Kidney (tissue), 14 donors: ENCODE measurements around the gene DONSON. TPM values are rescaled to one million over a fixed set of nuclear protein-coding genes. Genes with fewer than 3 reads are reported as not detected.
"Not testable (repeated sequence)": the region's sequence is repeated elsewhere in the genome, so short reads cannot be mapped to it uniquely, and the experiment has no call there.

ENCODE experiments used
- DNase-seq, 5 donors: peaks; one replicate each; pipeline ENCODE4 v3.0.0-alpha.2; 2013 to 2020
- FAIRE-seq: peaks from 2 replicates; lab custom pipeline; 2012; peaks lifted over from hg19 to GRCh38; lab: Jason Lieb, UNC
- H3K27ac ChIP-seq, 2 donors: one replicate each; pipeline ENCODE4 v1.7.0; 2013; ENCODE audit warnings: low read depth in 2 of 2, low read length in 2 of 2, inconsistent platforms in 1 of 2
- H3K27me3 ChIP-seq: one replicate; pipeline ENCODE4 v1.7.1; 2013; ENCODE audit warnings: low read length, inconsistent platforms; ENCODE audit not compliant: control insufficient read depth, insufficient read depth
- H3K36me3 ChIP-seq, 3 donors: one replicate each; pipeline versions ENCODE4 v1.7.0 to v1.7.1; 2013; ENCODE audit warnings: low read length in 3 of 3, control low read depth in 1 of 3, inconsistent platforms in 1 of 3; ENCODE audit not compliant: insufficient read depth in 3 of 3, control insufficient read depth in 2 of 3
- H3K4me1 ChIP-seq, 3 donors: one replicate each; pipeline versions ENCODE4 v1.7.0 to v1.7.1; 2013; ENCODE audit warnings: low read length in 3 of 3, inconsistent platforms in 1 of 3, low read depth in 1 of 3; ENCODE audit not compliant: control insufficient read depth in 2 of 3, insufficient read depth in 2 of 3
- H3K4me3 ChIP-seq, 3 donors: one replicate each; pipeline versions ENCODE4 v1.7.0 to v1.8.1; 2013; ENCODE audit warnings: low read length in 3 of 3, control low read depth in 1 of 3, inconsistent platforms in 1 of 3
- H3K9ac ChIP-seq, 3 donors: one replicate each; pipeline versions ENCODE4 v1.7.0 to v1.7.1; 2013; ENCODE audit warnings: low read length in 3 of 3, control low read depth in 1 of 3, inconsistent platforms in 1 of 3
- H3K9me3 ChIP-seq, 3 donors: one replicate each; pipeline versions ENCODE4 v1.7.0 to v1.7.1; 2013; ENCODE audit warnings: low read length in 3 of 3, control low read depth in 1 of 3, inconsistent platforms in 1 of 3; ENCODE audit not compliant: control insufficient read depth in 2 of 3, insufficient read depth in 1 of 3
- CTCF ChIP-seq: IDR thresholded peaks from 3 replicates; pipeline ENCODE4 v1.5.1; 2012; ENCODE audit warnings: mild to moderate bottlenecking, moderate library complexity, borderline replicate concordance; ENCODE audit not compliant: insufficient read depth; ENCODE audit errors: extremely low read depth
- intact Hi-C: fragments of 100-400 bp; cut with DNase I; formaldehyde crosslinking; loops from one replicate; pipeline ENCODE4 v1.11.1; 2022
- polyA plus RNA-seq: library from polyadenylated mRNA; stranded (reverse); fragments of 350-450 nt; fragmentation: Illumina TruSeq; extraction: RNeasy Lipid Tissue Mini Kit (QIAGEN cat#74804); gene quantifications from one replicate; pipeline ENCODE4 v1.2.3, GENCODE V29; 2014; ENCODE audit warnings: low read depth, low replicate concordance; ENCODE audit not compliant: insufficient read depth
- total RNA-seq: library from RNA; stranded (reverse); fragmentation: NEBNext Ultra II Directional; extraction: Animal tissue kit (Norgen Biotek cat#: 25700); gene quantifications from one replicate; pipeline ENCODE4 v1.2.1, GENCODE V29; 2021
- donor health status: control.
- donor health status: control.
- donor health status: control.
- donor health status: control.
- donor health status: control.
- donor health status: DM: yes; HTN: yes; CAD: no.
- donor health status: Normal renal cell carcinoma (clear cell type).

The DONSON gene
- total and polyA plus RNA-seq, 2 donors from 2014 or later: 6.8 to 8.9 TPM

DNA sequence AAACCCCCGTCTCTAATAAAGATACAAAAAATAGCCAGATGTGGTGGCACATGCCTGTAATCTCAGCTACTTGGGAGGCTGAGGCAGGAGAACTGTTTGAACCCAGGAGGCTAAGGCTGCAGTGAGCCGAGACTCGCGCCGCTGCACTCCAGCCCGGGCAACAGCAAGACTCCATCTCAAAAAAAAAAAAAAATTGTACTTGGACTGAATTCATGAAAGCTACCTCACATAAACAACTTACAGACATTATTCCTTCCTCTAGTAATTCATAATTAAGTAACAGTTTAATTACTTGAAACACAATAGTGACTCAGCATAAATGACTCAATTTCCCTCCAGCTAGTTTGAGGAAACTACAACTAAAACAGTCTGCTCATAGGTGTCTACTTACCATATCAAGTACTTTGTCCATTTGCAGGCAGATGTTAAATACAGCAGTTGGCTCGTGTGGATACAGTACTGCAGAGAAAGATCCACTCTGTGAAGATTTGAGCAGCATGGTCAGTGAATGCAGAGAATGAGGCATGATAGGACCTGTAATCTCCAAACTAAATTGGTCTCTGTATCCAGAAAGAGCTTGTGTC lies 9.4 kb downstream of the DONSON start:
- no peak for TF ChIP-seq CTCF
- Histone ChIP-seq H3K4me3 (no peak overlapping the region), H3K9ac (no peak overlapping the region), H3K4me1 (no peaks in the 10 kb centered on the region), H3K27ac (no peak overlapping the region), H3K27me3 (no peaks in the 10 kb centered on the region), H3K36me3 (peaks cover 5 to 16% (median 13%) of the 10 kb centered on the region in 3 donors), H3K9me3 (no peaks in the 10 kb centered on the region)
- FAIRE-seq (no peak), DNase-seq (no peak)
- intact Hi-C loops: no loop called here

GRCh38 chr21:33578214-33578613 lies 10.3 kb downstream of the DONSON start:
- Histone ChIP-seq H3K4me1 (no peaks in the 10 kb centered on the region), H3K36me3 (peaks cover 5 to 24% (median 15%) of the 10 kb centered on the region in 3 donors), H3K9me3 (no peaks in the 10 kb centered on the region), H3K27me3 (no peaks in the 10 kb centered on the region), H3K4me3 (no peak overlapping the region), H3K27ac (no peak overlapping the region), H3K9ac (no peak overlapping the region)
- DNase-seq: no peak
- intact Hi-C loops: no loop called here
- FAIRE-seq: no peak
- TF ChIP-seq CTCF: no peak

GRCh38 chr21:33576741-33577141 lies 11.7 kb downstream of the DONSON start:
- intact Hi-C loops: not testable (repeated sequence)
- H3K36me3 ChIP-seq: peaks cover 7 to 35% (median 21%) of the 10 kb centered on the region in 3 donors

GRCh38 chr21:33572350-33572749 lies 16.1 kb downstream of the DONSON start:
- FAIRE-seq (no peak), DNase-seq (no peak)
- Histone ChIP-seq H3K27ac (no peak overlapping the region), H3K9ac (no peak overlapping the region), H3K4me3 (no peak overlapping the region), H3K9me3 (no peaks in the 10 kb centered on the region), H3K36me3 (peaks cover 5 to 58% (median 35%) of the 10 kb centered on the region in 3 donors), H3K27me3 (no peaks in the 10 kb centered on the region), H3K4me1 (no peaks in the 10 kb centered on the region)
- intact Hi-C loops: no loop called here
- no peak for TF ChIP-seq CTCF

More at GRCh38 chr21:33576741-33577141, 11.7 kb downstream of the DONSON start:
- H3K27ac ChIP-seq, H3K4me3 ChIP-seq, H3K27me3 ChIP-seq, H3K4me1 ChIP-seq, DNase-seq, H3K9ac ChIP-seq, FAIRE-seq, H3K9me3 ChIP-seq: not testable (repeated sequence)
